NCI-H1092 (cell line): Measurements from ENCODE around the gene ADSL.
A peak's percentile ranks its signal among the peaks of the same experiment; 100 is the strongest.
"Not testable (repeated sequence)": the region's sequence is repeated elsewhere in the genome, so short reads cannot be mapped to it uniquely, and the experiment has no call there.

Experiments used
- DNase-seq: peaks from one replicate; lab custom pipeline; 2025; lab: John Stamatoyannopoulos, UW

ADSL gene

DNA sequence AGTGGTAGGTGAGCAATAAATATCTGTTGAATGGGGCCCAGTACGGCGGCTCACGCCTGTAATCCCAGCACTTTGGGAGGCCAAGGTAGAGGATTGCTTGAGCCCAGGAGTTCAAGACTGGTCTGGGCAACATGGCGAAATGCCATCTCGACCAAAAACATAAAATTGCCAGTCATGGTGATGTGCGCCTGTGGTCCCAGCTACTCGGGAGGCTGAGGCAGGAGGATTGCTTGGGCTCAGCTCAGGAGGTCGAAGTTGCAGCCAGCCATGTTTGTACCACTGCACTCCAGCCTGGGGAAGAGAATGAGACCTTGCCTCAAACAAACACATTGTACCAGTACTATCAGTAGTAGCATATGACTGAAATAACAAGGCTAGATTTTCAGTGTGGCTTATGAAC, 28.3 kb downstream of the ADSL start:
- DNase-seq: no peak

- no peak for DNase-seq
Observed at GRCh38 chr22:40376149-40376548, 29.8 kb downstream of the ADSL start.

DNA sequence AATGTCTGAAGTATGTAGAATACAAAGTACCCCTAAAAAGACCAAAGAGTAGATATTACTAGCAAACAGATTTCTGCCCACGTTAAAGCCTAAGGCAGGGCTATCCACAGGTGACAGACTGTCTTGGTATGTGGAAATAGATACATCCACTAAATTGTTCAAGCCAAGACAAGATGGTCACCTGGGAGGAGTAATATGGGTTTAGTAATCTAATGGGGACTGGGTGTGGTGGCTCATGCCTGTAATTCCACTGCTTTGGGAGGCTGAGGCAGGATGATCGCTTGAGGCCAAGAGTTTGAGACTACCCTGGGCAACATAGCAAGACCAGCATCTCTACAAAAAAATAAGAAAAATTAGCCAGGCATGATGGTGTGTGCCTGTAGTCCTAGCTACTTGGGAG, 31.6 kb downstream of the ADSL start:
- DNase-seq: no peak

DNA sequence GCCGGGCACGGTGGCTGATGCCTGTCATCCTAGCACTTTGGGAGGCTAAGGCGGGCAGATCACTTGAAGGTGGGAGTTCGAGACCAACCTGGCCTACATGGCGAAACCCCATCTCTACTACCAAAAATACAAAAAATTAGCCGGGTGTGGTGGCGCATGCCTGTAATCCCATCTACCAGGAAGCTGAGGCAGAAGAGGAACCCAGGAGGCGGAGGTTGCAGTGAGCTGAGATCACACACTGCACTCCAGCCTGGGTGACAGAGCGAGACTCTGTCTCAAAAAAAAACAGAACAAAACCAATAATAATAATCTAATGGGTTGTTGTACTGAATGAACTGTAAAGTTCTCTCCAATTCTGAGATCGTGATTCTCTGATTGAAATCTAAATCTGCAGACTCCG, 32.1 kb downstream of the ADSL start:
- not testable (repeated sequence) for DNase-seq

- DNase-seq: no peak
Observed at GRCh38 chr22:40381461-40381860, 35.2 kb downstream of the ADSL start.

GRCh38 chr22:40383905-40384304, 37.6 kb downstream of the ADSL start:
- DNase-seq: no peak

DNA sequence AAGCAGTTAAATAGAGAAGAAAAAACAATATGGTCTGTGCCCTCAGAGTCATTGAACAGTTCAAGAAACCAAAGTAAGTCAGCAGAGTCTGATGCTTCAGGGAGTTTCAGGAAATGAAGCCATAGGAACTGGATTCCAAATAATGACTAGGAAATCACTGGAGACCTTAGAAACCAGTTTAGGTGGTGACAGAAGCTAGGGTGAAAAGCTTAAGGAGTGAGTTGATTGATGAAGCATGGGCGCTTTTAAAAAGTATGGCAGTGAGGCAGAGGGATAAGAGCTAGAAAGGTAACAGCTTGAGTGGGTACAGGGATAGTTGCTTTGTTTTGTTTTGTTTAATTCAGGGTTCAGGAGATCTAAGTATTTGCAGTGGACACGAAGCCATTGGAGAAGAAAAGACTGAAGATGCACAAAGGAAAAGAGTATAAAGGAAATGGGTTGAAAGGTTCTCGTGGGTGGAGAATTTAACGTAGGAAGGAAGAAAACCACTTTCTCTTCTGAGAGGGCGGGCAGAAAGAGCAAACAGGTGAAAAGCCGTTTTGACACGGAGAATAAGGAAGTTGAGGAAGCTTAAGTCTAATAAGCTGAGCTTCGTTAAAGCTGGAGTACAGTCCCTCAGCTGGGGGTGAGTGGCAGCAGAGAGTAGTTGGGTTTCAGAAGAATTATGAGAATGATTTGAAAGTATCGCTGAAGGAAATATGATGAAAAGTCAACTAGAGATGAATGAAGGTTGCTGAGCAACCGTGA, 38.9 kb downstream of the ADSL start:
- DNase-seq: no peak

GRCh38 chr22:40387746-40388145, 41.4 kb downstream of the ADSL start:
- no peak for DNase-seq

DNA sequence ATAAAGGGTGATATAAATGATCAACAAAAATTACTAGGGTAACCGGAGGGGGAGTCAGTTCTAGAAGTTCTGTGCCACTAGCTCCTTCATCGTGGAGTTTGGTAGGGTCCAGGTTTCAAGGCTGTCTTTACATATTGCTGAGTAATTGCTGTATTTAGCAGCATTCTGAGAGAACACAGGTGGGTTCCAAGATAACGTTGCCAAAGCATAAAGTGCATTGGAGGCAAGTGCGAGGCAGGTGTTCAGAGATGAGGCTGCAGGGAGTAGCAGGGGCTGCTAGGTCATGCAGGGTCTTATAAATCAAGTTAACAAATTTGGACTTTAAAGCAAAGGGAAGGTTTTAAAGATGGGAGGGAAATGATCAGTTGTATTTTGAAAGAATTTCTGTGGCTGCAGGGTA, 41.9 kb downstream of the ADSL start:
- no peak for DNase-seq

- DNase-seq: no peak
Observed at GRCh38 chr22:40391417-40391816, 45.1 kb downstream of the ADSL start.

DNA sequence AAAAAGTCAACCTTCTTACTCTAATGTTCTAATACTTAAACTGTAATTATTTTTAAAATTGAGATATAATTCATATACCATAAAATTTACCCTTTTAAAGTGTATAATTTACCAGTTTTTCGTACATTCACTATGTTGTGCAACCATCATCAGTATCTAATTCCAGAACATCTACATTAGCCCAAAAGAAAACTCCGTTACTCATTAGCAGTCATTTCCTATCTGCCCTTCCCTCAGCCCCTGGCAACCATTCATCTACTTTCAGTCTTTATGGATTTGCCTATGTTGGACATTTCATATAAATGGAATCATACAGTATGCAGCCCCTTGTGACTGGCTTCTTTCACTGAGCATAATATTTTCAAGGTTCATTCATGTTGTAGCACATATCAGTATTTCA, 46.3 kb downstream of the ADSL start:
- DNase-seq: no peak

GRCh38 chr22:40394607-40395006, 48.3 kb downstream of the ADSL start:
- DNase-seq: no peak

DNA sequence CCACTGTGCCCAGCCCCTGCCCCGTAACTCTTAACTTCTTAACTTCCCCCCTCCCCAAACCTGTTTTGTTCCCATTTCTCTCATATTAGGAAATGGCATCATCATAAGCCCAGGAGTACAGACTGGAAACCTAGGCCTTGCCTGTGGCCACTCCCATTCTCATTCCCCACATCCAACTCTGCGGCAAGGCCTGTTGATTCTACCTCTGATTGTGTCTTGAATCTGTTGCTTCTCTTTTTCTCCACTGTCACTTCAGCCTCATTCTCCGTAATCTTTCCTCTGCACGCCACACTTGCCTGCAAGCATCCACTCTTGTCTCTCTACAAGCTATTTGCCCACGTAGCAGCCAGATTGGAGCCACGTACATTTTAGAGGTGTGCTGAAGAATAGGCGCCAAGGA, 49.3 kb downstream of the ADSL start:
- DNase-seq: no peak

DNA sequence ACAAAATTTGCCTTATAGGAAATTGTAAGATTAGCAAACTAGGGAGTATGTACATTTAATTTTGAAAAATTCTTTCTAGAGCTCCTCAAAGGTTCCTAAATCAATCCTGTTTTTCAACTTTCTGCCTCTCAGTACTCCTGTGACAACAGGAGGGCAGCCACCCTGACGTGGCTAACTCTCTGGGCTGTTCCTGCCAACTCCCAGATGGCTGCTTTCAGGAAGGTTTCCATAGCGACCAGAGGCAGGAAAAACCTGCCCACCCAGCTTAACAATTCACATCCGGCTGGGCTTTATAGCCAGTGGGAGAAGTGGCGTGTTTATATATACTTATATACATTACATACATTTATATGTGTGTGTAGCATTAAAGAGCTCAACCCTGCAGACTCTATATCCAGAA, 50.6 kb downstream of the ADSL start:
- peak; percentile 37 for DNase-seq

GRCh38 chr22:40397396-40397795, 51.1 kb downstream of the ADSL start:
- no peak for DNase-seq

DNA sequence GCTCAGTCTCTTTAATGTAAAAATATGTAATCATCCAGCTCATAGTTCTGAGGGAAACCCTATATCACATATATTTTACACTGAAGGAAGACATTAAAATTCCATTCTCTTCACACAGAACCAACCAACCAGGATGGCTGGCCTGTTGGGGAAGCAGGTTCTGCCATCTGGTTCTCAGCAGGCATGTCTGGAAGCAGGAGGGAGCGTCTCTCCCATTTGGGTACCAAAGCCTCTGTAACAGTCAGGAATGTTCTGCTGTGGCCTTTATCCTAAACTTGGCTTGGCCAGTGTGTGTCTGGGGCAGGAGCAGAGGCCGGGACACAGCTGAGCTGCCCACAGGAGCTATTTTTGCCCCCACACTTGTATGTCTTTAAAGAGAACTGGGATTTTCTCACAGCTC, 53.3 kb downstream of the ADSL start:
- DNase-seq: no peak

DNA sequence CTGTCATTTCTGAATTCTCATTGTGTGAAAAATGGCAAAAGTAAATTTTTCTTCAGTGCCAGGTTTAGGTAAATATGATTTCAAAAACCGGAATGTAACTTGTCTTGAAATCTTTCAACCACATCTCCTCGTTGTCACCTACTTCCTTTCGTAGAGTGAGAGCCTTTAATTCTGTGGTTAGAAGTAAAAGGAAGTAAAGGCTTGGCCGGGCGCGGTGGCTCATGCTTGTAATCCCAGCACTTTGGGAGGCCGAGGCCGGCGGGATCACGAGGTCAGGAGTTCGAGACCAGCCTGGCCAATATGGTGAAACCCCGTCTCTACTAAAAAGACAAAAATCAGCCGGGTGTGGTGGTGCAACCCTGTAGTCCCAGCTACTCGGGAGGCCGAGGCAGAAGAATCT, 53.9 kb downstream of the ADSL start:
- no peak for DNase-seq

DNA sequence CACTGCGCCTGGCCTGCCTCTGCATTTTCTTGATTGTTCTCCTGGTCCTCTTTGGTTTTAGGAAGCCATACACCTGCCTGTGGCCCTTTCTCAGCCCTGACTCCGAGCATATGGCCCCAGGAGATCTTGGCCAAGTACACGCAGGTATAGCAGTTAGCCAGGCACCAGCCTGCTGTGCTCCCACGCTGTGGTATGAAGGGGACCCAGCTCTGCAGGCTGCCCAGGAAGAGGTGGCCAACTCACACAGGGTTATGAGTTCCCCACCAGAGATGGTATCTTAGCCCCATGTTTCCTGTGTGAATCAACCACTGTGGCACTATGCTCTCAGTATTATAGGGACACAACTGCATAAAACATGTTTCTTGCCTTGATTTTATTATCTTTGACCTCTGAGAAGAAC, 55.2 kb downstream of the ADSL start:
- DNase-seq: no peak

DNA sequence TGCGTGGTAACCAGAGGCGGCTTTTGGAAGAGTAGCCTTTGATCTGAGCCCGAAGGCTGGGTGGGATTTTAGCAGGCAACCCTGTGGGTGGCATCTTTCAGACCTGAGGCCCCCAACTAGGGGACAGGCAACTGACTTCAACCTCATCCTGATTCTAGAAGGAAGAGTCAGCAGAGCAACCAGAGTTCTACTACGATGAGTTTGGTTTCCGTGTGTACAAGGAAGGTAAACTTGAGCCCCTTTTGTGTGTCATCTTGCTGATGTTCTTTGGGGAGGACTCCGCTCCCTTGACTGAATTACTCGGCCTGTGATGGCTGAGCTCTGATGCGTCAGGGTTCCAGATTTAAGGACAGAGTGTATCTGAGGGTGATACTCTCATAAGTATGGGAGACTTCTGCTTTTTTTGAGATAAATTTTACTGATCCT, 55.7 kb downstream of the ADSL start:
- DNase-seq: no peak

DNA sequence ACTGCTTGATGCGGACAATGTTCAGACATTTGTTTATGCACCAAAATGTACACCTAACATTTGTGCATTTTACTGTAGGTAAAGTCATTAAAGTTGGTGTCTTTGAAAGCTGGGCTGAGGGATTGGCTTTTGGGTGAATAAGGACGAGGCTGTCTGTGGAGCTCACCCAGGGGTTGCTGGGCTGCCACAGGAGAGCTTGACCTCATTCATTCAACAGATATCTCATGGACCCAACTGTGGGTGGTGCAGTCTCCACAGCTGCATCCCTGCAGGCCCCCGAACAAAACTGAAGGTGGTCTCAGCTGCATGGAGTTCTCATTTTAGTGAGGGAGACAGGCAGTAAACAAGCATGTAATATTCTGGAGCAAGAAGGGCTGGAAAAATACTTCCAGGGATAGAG, 56.8 kb downstream of the ADSL start:
- no peak for DNase-seq

DNA sequence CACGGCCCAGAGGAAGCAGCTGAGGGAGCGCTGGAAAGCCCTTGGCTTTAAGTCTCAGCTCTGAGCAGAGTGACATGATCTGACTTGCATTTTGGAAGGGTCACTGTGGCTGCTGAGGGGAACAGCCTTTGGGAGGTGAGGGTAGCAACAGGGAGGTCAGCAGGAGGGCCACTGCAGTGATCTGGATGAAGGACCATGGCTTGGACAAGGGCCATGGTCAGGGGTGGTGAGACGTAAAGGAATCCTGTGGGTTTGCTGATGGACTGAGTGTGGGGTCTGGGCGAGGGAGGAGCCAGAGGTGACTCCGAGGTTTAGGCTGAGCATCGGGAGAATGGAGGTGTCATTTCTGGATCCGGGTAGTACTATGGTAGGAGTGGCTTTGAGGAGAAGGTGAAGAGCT, 57.4 kb downstream of the ADSL start:
- no peak for DNase-seq

DNA sequence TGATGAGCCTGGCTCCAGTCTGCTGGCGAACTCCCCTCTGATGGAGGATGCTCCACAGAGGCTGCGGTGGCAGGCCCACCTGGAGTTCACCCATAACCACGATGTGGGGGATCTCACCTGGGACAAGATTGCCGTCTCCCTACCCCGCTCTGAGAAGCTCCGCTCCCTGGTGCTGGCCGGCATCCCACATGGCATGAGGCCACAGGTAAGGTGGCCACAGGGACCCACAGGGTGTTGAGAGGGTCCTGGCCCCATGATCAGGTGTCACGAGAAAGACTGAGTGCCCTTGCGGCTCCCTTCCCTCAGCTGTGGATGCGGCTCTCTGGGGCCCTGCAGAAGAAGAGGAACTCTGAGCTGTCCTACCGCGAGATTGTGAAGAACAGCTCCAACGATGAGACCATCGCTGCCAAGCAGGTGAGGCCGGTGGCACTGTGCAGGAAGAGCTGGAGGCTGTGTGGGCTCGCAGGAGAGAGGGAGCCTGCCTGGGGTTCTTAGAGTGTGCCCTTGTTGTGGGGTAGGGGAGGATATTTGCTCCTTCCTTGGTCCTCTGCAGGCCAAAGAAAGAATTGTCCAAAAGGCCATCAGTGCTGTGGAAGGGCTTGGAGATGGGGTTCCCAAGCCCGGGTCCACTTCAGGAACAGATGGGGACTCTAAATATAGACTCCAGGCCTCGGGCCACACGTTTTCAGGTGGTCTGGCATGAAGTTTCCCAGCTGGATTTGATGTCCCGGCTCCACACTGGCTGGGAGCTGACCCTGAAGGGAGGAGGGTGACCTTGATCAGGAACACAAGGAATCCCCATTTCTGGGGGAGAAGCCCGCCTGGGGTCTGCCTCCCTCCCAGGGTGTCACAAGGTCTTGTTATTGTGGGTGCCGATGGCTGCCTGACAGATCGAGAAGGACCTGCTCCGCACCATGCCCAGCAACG, 58.2 kb downstream of the ADSL start:
- no peak for DNase-seq
